Activated CD8-positive, alpha-beta T cell treated with anti-CD3 and anti-CD28 coated beads for 36 hours (primary cell): ENCODE measurements around the gene SUCLG2. TPM values are rescaled to one million over a fixed set of nuclear protein-coding genes. Genes with fewer than 3 reads are reported as not detected.

ENCODE experiments used
- ATAC-seq: fragments of 200-7000 bp; cut with Tn5 transposase; one replicate; pipeline ENCODE4 v1.10.0; 2021; ENCODE audit warnings: mild to moderate bottlenecking, moderate library complexity
- CTCF ChIA-PET: fragments of 350-600 bp; sonication (Branson Sonifier 250); formaldehyde crosslinking; loops from one replicate; lab custom pipeline; 2021; ENCODE audit warnings: antibody characterized with exemption; lab: Charles Lee
- POLR2A ChIA-PET: fragments of 350-600 bp; sonication (Branson Sonifier 250); formaldehyde crosslinking; loops from one replicate; lab custom pipeline; 2021; ENCODE audit warnings: antibody characterized with exemption; lab: Charles Lee
- DNase-seq: peaks from one replicate; pipeline ENCODE4 v3.0.0-alpha.2; 2020
- H3K27ac Mint-ChIP-seq: one replicate; pipeline ENCODE4 v1.8.0; 2021; ENCODE audit warnings: mild to moderate bottlenecking, mixed read lengths
- H3K27me3 Mint-ChIP-seq: one replicate; pipeline ENCODE4 v1.8.0; 2021; ENCODE audit warnings: mixed read lengths
- H3K36me3 Mint-ChIP-seq: one replicate; pipeline ENCODE4 v1.8.0; 2021; ENCODE audit warnings: low read depth, mixed read lengths
- H3K4me1 Mint-ChIP-seq: one replicate; pipeline ENCODE4 v1.8.0; 2021; ENCODE audit warnings: low read depth, mixed read lengths
- H3K4me3 Mint-ChIP-seq: one replicate; pipeline ENCODE4 v1.8.0; 2021; ENCODE audit warnings: mild to moderate bottlenecking, moderate library complexity, mixed read lengths
- H3K9me3 Mint-ChIP-seq: one replicate; pipeline ENCODE4 v1.8.0; 2021; ENCODE audit warnings: mixed read lengths
- intact Hi-C: fragments of 100-400 bp; cut with micrococcal nuclease; formaldehyde crosslinking; loops from one replicate; pipeline ENCODE4 v1.10.0; 2022
- total RNA-seq, 2 experiments: library from RNA; stranded (reverse); gene quantifications; one replicate each; pipeline ENCODE4 v1.2.3, GENCODE V29; 2021
- TF ChIP-seq, protein P1 (sequence below): fragments of 200-600 bp; IDR thresholded peaks from one replicate; pipeline ENCODE4 v1.8.0; 2022; ENCODE audit warnings: antibody characterized with exemption, mild to moderate bottlenecking

The SUCLG2 gene
- total RNA-seq, 2 experiments from 2014 or later: 61.3 to 65.5 TPM

DNA sequence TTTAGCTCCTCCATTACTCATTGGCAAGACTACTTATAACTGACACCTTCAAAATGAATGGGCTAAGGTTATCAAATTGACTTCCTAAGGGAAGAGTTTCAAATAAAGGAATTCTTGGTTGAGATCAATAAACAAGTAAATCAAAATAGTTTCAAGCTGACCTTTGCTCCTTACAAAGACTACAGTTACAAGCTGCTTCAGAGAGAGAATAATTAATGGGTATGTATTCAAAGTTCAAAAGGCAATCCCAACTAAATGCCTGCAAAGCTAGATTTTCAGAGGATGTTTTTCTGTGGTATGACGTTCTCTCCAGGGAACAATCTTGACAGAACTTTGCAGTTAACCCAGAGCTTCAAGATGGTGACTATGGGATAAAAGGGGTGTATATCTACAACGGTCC, 153.7 kb downstream of the SUCLG2 start:
- ChIA-PET CTCF (no interaction called here), POLR2A (no interaction called here)
- H3K27me3 Mint-ChIP-seq: no peaks in the 10 kb centered on the region
- no peak for ATAC-seq
- peaks cover 21% of the 10 kb centered on the region for H3K36me3 Mint-ChIP-seq
- no peak overlapping the region for H3K4me3 Mint-ChIP-seq
- no peaks in the 10 kb centered on the region for H3K4me1 Mint-ChIP-seq
- H3K9me3 Mint-ChIP-seq: no peaks in the 10 kb centered on the region
- H3K27ac Mint-ChIP-seq: no peak overlapping the region
- no peak for DNase-seq
- intact Hi-C loops: no loop called here
- TF ChIP-seq, protein P1, sequence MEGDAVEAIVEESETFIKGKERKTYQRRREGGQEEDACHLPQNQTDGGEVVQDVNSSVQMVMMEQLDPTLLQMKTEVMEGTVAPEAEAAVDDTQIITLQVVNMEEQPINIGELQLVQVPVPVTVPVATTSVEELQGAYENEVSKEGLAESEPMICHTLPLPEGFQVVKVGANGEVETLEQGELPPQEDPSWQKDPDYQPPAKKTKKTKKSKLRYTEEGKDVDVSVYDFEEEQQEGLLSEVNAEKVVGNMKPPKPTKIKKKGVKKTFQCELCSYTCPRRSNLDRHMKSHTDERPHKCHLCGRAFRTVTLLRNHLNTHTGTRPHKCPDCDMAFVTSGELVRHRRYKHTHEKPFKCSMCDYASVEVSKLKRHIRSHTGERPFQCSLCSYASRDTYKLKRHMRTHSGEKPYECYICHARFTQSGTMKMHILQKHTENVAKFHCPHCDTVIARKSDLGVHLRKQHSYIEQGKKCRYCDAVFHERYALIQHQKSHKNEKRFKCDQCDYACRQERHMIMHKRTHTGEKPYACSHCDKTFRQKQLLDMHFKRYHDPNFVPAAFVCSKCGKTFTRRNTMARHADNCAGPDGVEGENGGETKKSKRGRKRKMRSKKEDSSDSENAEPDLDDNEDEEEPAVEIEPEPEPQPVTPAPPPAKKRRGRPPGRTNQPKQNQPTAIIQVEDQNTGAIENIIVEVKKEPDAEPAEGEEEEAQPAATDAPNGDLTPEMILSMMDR: no peak

DNA sequence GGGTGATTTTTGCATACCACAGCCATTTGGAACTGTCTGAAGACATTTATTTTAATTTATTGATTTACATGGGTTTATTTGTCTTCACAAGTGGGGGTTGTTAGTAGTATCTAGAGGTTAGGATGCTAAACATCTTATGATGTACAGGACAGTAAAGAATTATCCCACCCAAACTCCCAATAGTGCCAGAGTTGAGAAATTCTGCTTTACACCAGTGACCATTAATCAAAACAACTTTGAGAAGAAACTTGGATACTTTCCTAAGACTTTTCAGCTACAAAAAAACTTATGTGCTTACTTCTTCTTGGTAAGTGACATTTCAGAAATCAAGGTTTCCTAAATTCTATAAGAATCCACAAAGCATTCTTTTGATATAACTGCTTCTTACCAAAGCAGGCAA, 156.7 kb downstream of the SUCLG2 start:
- no peaks in the 10 kb centered on the region for H3K9me3 Mint-ChIP-seq
- H3K4me1 Mint-ChIP-seq: no peaks in the 10 kb centered on the region
- POLR2A ChIA-PET: no interaction called here
- DNase-seq (no peak), ATAC-seq (no peak)
- CTCF ChIA-PET: no interaction called here
- H3K4me3 Mint-ChIP-seq: no peak overlapping the region
- H3K27ac Mint-ChIP-seq: no peak overlapping the region
- H3K36me3 Mint-ChIP-seq: peaks cover 30% of the 10 kb centered on the region
- H3K27me3 Mint-ChIP-seq: no peaks in the 10 kb centered on the region
- intact Hi-C loops: no loop called here
- TF ChIP-seq, protein P1: no peak

DNA sequence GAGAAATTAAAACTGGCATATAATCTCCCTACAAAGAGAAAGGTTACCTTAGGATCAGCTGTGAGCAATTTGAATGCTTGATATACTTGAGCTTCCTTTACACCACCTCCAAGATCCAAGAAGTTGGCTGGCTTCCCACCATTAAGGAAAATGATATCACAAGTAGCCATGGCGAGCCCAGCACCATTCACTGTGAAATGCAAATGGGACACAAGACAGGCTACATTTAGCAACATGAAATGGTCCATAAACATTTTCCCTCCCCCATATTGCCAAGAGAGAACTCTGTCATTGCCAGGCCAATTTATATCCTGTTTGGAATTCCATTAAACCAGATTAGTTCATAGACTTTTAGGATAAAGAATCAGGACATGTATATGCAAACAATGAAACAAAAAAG, 158.7 kb downstream of the SUCLG2 start:
- intact Hi-C loops: no loop called here
- peaks cover 36% of the 10 kb centered on the region for H3K36me3 Mint-ChIP-seq
- peaks cover 1% of the 10 kb centered on the region for H3K4me1 Mint-ChIP-seq
- H3K27ac Mint-ChIP-seq: no peak overlapping the region
- TF ChIP-seq, protein P1: no peak
- no peak overlapping the region for H3K4me3 Mint-ChIP-seq
- no peaks in the 10 kb centered on the region for H3K9me3 Mint-ChIP-seq
- ATAC-seq (no peak), DNase-seq (no peak)
- CTCF ChIA-PET: no interaction called here
- POLR2A ChIA-PET: no interaction called here
- no peaks in the 10 kb centered on the region for H3K27me3 Mint-ChIP-seq

DNA sequence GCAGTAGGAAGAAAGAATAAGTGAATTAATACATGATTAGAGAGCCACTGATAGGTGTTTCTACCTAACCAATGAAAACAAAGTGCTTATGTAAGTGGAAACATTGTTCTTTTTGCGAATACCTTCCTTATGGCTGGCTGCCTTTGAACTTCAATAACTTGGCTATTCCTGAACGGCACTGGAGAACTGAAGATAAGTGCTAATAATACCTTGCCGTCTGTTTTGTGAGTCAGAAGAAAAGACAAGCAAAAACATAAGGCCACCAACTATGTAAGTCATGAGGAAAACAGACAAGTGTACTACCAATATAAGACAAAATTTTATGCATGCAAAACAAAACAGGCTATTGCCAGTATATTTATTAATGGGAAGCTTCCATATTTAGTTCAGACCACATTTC, 160.6 kb downstream of the SUCLG2 start:
- Mint-ChIP-seq H3K4me3 (no peak overlapping the region), H3K27me3 (no peaks in the 10 kb centered on the region), H3K4me1 (peaks cover 5% of the 10 kb centered on the region), H3K9me3 (no peaks in the 10 kb centered on the region), H3K27ac (no peak overlapping the region), H3K36me3 (peaks cover 40% of the 10 kb centered on the region)
- DNase-seq (no peak), ATAC-seq (no peak)
- ChIA-PET CTCF (interaction anchor here (0.7 to 1.2 kb wide), 3 partner anchors 15 to 110 kb away, joined by 3 read pairs; no protein-coding TSS in a partner anchor), POLR2A (no interaction called here)
- TF ChIP-seq, protein P1: no peak
- intact Hi-C loops: no loop called here

DNA sequence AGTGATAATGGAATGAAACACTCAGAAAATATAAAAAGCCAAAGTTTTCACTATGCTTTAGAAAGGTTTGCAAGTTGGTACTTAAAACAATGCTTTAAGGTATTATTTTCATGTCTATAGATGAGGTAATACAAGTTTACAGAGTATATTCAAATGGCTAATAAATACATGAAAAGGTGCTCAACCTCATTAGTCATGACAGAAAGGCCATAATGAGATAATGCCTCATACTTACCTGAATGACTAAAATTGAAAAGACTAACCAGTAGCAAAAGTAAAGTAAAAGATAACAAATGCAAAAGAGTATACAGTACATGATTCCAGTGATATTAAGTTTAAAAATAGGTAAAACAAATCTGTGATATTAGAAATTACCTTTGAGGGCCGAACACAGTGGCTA, 163.8 kb downstream of the SUCLG2 start:
- CTCF ChIA-PET: no interaction called here
- no peak for ATAC-seq
- Mint-ChIP-seq H3K27ac (no peak overlapping the region), H3K36me3 (peaks cover 32% of the 10 kb centered on the region), H3K9me3 (no peaks in the 10 kb centered on the region), H3K27me3 (no peaks in the 10 kb centered on the region), H3K4me1 (peaks cover 5% of the 10 kb centered on the region), H3K4me3 (no peak overlapping the region)
- TF ChIP-seq, protein P1: no peak
- DNase-seq: no peak
- POLR2A ChIA-PET: no interaction called here
- intact Hi-C loops: no loop called here
